ENCODE results near the gene ECT2. TPM values are rescaled to one million over a fixed set of nuclear protein-coding genes. Genes with fewer than 3 reads are reported as not detected.
"Not testable (repeated sequence)": the region's sequence is repeated elsewhere in the genome, so short reads cannot be mapped to it uniquely, and the experiment has no call there.

ECT2 gene
- total RNA-seq, 4 donors from 2014 or later = 6.8 to 10.7 (median 7.2) TPM

DNA sequence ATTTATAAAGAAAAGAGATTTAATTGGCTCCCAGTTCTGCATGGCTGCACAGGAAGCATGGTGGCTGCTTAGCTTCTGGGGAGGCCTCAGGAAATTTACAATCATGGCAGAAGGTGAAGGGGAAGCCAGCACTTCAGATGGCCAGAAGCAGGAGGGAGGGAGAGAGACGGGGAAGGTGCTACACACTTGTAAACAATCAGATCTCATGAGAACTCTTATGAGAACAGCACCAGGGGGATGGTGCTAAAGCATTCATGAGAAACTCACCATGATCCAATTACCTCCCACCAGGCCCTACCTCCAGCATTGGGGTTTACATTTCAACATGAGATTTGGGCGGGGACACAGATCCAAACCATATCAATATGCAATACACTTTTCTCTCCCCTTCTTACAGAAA, 73.7 kb downstream of the ECT2 start:
- intact Hi-C loops (cut with DNase I) = no loop called here

DNA sequence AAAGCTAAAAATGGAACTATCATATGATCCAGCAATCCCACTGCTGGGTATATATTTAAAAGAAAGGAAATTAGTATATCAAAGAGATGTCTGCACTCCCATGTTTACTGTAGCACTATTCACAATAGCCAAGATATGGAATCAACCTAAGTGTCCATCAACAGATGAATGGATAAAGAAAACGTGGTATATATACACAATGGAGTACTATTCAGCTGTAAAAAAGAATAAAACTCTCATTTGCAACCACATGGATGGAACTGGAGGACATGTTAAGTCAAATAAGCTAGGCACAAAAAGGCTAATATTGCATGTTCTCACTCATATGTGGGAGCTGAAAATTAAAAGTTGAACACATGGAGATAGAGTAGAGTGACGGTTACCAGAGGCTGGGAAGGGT, 76.7 kb downstream of the ECT2 start:
- H3K36me3 ChIP-seq; H3K27ac ChIP-seq; H3K4me3 ChIP-seq (replicated peaks in 1 of 3); H3K9me3 ChIP-seq; intact Hi-C loops (cut with DNase I); H3K27me3 ChIP-seq; H3K4me1 ChIP-seq; DNase-seq: not testable (repeated sequence)
- 94 to 95% methylated on average over 2 of the region's 2 CpGs for WGBS, 2 donors

More for the DNA sequence above, 73.7 kb downstream of the ECT2 start:
- Histone ChIP-seq H3K9me3 (no peaks in the 10 kb centered on the region), H3K36me3 (no peaks in the 10 kb centered on the region), H3K27me3 (no peaks in the 10 kb centered on the region), H3K4me1 (no peaks in the 10 kb centered on the region), H3K27ac (no peak overlapping the region), H3K4me3 (replicated peaks in 1 of 3) (no peak overlapping the region)
- no peak for DNase-seq
- TF ChIP-seq, protein P1, sequence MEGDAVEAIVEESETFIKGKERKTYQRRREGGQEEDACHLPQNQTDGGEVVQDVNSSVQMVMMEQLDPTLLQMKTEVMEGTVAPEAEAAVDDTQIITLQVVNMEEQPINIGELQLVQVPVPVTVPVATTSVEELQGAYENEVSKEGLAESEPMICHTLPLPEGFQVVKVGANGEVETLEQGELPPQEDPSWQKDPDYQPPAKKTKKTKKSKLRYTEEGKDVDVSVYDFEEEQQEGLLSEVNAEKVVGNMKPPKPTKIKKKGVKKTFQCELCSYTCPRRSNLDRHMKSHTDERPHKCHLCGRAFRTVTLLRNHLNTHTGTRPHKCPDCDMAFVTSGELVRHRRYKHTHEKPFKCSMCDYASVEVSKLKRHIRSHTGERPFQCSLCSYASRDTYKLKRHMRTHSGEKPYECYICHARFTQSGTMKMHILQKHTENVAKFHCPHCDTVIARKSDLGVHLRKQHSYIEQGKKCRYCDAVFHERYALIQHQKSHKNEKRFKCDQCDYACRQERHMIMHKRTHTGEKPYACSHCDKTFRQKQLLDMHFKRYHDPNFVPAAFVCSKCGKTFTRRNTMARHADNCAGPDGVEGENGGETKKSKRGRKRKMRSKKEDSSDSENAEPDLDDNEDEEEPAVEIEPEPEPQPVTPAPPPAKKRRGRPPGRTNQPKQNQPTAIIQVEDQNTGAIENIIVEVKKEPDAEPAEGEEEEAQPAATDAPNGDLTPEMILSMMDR (IDR thresholded peaks at IDR 0.05) = no peak
- no peak for TF ChIP-seq POLR2A (IDR thresholded peaks at IDR 0.05)
- WGBS, 2 donors = 78% methylated on average over 2 of the region's 2 CpGs

DNA sequence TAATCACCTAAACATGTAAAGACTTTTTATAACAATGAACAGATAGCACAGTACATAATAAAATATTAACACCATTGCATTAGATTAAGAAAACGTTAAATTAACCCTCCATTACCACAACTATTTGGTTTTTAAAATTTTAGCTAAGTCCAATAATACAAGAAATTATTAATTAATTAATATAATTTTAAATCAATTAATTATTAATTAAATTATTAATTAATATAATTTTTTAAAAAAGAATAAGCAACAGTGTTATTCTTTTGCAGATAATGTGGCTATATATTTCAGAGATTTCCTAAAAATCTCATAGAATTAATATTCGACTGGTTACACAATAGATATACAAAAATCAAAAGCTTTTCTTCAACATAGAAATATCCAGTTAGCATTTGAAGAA, 82.5 kb downstream of the ECT2 start:
- TF ChIP-seq, protein P1 (IDR thresholded peaks at IDR 0.05) = no peak
- no peak for TF ChIP-seq POLR2A (IDR thresholded peaks at IDR 0.05)
- Histone ChIP-seq H3K27me3 (no peaks in the 10 kb centered on the region), H3K4me1 (no peaks in the 10 kb centered on the region), H3K36me3 (no peaks in the 10 kb centered on the region), H3K9me3 (no peaks in the 10 kb centered on the region), H3K4me3 (replicated peaks in 1 of 3) (no peak overlapping the region), H3K27ac (no peak overlapping the region)
- DNase-seq = no peak
- 92 to 95% methylated on average over 2 of the region's 2 CpGs for WGBS, 2 donors
- intact Hi-C loops (cut with DNase I) = loop anchor here (10.0 kb wide), 1 partner anchor 212 kb away; no protein-coding TSS in a partner anchor

DNA sequence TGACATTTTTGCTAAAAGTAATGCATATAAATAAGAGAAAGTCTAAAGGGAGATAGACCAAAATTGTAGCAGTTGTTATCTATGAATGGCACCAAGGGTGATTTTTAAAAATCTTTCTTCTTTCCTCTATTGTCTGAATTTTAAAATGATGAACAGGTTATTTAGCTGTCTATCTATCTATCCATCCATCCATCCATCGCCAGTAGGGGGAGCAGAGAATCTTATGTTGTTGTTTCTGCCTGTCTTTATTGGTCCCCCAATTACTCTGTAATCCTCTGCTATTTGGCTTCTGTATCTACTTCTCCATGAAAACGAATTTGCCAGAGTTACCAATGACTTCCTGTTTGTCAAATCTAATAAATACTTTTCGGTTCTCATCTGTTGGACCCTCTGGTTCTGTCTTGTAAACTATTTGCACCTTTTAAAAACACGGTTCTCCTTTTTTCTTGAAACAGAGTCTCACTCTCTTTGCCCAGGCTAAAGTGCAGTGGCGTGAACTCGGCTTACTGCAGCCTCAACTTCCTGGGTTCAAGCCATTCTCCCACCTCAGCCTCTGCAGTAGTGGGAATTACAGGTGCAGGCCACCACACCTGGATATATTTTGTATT, 86.0 kb downstream of the ECT2 start:
- Histone ChIP-seq H3K27me3 (no peaks in the 10 kb centered on the region), H3K36me3 (no peaks in the 10 kb centered on the region), H3K27ac (no peak overlapping the region), H3K9me3 (no peaks in the 10 kb centered on the region), H3K4me1 (no peaks in the 10 kb centered on the region), H3K4me3 (replicated peaks in 1 of 3) (no peak overlapping the region)
- peak; percentile 22 to 39 for DNase-seq
- TF ChIP-seq, protein P1 (IDR thresholded peaks at IDR 0.05) = peak in 5 of 6 experiments; percentile 10 to 52 (median 44)
- TF ChIP-seq POLR2A (IDR thresholded peaks at IDR 0.05) = no peak
- WGBS, 2 donors = 42 to 47% methylated on average over 6 of the region's 6 CpGs
- intact Hi-C loops (cut with DNase I) = loop anchor here (10.0 kb wide), 1 partner anchor 208 kb away; no protein-coding TSS in a partner anchor

DNA sequence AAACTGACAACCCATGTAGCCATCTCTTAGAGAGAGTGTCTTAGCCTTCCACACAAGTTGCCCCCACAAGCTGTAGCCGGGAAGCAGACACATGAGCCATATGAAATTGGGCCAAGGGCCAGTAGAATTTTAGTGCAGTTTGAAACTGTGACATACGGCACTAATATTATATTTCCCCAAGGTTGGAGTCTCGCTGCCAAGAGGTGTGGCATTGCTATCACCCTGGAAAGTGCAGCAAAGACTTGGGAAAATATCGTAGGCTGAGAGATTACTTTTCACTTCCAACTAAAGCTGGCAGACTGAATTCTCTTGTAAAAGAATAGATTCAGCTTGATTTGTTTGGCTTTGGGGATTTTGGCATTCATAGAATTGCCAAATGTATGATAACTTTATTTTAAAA, 89.2 kb downstream of the ECT2 start:
- Histone ChIP-seq H3K27me3 (no peaks in the 10 kb centered on the region), H3K4me1 (no peaks in the 10 kb centered on the region), H3K9me3 (no peaks in the 10 kb centered on the region), H3K4me3 (replicated peaks in 1 of 3) (no peak overlapping the region), H3K36me3 (no peaks in the 10 kb centered on the region), H3K27ac (no peak overlapping the region)
- 66 to 67% methylated on average over 4 of the region's 4 CpGs for whole genome bisulfite sequencing, 2 donors
- DNase-seq = no peak
- TF ChIP-seq, protein P1 (IDR thresholded peaks at IDR 0.05) = no peak
- no peak for TF ChIP-seq POLR2A (IDR thresholded peaks at IDR 0.05)
- intact Hi-C loops (cut with DNase I) = loop anchor here (10.0 kb wide), 1 partner anchor 205 kb away; no protein-coding TSS in a partner anchor

Measured in thyroid gland (tissue), 4 donors.